HG03342 (cell line): ENCODE measurements around the gene RAC3.

Source experiments
- ATAC-seq: cut with Tn5 transposase; IDR thresholded peaks from one replicate; pipeline ENCODE4 v1.9.1; 2021; ENCODE audit warnings: mild to moderate bottlenecking, moderate library complexity; ENCODE audit not compliant: unreplicated experiment

RAC3 gene

DNA sequence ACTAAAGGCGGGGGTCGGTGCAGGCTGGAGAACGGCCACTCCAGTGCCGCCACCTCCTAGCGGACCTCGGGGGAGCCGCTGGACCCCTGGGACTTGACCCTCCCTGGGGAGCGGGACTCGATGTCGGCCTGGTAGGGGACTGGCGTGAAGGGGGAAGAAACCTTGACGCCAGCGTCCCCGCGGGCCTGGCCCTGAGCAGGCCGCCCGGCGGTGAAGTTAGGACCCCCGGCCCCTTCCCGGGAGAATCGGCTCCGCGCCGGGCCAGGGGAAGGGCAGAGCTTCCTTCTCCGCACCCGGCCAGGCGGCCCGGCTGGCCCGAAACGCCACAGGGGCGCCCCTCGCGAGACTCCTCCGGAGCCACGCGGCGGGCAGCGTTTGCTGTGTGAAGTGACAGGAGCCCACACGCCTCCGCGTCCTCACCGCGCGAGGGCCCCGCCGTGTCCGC, 33.7 kb downstream of the RAC3 start:
- peak; percentile 31 for ATAC-seq

DNA sequence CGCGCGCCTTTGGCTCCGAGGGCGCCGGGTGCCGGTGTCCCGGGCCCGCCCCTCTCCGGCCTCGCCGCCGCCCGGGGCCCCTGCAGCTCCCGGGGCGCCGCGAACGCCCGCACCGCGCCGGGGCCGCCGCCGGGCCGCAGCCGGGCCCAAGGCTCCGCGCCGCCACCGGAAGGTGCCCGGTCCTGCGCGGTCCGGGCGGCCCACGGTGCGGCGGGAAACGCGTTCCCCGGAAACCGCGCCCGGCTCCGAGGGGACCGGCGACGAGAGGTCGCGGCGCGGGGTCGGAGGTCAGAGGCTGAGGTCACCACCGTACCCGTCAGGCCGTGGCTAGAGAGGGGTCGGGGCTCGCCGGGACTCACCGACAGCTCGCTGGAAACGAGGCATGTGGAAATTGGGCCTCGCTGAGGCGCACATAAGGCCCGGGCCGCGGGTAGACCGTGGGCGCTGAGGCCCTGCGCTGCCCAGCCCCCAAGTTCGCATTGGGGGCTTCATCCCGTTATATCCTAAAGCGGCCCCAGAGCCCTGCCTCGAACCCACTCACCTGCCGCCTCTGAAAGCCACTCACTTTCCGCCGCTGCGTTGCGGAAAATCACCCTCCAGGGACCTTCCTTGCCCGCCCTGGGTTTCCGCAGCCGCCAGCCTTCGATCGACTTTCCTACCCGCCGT, 34.3 kb downstream of the RAC3 start, which contains the start of gene DUS1L:
Gene DUS1L, minus strand, starts transcription at position 167 of the 666 bp plus-strand sequence. CDS start 745 bp downstream, outside the sequence.
- peak; percentile 64 for ATAC-seq

DNA sequence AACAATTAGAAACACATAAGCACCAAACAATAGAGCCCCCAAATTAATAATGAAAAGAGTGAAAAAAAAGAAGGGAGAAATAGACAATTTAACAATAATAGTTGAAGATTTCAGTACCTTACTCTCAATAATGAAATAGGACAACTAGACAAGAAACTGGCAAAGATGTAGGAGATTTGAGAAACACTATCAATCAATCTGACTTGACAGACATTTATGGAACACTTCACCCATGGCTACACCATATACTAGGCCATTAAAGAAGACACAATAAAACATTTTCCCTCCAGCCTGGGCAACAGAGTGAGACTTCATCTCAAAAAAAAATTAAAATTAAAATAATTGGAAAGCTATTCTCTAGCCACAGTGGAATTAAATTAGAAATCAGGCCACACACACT, 39.1 kb downstream of the RAC3 start:
- no peak for ATAC-seq

DNA sequence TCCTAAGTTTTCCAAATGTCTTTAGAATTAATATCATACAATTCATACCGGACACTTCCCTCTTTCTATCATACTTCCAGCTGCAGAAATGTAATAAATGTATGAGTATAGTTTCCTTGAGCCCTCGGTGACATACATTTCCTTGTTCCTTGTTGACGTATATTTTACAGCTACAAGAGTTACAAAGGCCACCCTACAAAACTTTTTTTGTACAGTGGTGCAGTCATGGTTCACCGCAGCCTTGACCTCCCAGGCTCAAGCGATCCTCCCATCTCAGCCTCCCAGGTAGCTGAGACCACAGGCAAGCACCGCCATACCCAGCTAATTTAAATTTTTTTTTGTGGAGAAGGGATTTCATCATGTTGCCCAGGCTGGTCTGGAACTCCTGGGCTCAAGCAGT, 41.3 kb downstream of the RAC3 start:
- ATAC-seq, result no peak

GRCh38 chr17:82073446-82073845, 42.0 kb downstream of the RAC3 start:
- ATAC-seq, result no peak

- no peak for ATAC-seq
Measured at GRCh38 chr17:82076018-82076784, 44.7 kb downstream of the RAC3 start.

- no peak for ATAC-seq
Measured at GRCh38 chr17:82076785-82077591, 45.5 kb downstream of the RAC3 start.

GRCh38 chr17:82077617-82078358, 46.3 kb downstream of the RAC3 start:
- ATAC-seq, result no peak

DNA sequence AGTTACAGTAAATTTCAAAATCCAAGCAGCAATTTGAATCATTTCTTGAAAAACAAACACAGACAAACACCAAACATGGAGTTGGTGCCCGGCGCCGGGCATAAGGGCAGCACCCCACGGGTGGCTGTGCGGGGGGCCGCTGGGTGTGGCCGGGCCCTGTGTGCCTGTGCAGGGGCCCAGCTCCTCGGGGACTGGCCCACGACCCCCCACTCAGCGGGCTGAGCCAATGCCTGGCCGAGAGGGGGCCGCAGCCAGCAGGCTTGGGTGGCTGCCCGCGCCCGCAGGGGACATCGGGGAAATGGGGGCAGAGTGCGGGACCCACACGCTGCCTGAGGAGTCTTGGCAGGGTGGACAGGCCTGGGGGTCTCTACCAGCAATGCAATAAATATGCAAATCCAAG, 47.0 kb downstream of the RAC3 start:
- ATAC-seq, result no peak

DNA sequence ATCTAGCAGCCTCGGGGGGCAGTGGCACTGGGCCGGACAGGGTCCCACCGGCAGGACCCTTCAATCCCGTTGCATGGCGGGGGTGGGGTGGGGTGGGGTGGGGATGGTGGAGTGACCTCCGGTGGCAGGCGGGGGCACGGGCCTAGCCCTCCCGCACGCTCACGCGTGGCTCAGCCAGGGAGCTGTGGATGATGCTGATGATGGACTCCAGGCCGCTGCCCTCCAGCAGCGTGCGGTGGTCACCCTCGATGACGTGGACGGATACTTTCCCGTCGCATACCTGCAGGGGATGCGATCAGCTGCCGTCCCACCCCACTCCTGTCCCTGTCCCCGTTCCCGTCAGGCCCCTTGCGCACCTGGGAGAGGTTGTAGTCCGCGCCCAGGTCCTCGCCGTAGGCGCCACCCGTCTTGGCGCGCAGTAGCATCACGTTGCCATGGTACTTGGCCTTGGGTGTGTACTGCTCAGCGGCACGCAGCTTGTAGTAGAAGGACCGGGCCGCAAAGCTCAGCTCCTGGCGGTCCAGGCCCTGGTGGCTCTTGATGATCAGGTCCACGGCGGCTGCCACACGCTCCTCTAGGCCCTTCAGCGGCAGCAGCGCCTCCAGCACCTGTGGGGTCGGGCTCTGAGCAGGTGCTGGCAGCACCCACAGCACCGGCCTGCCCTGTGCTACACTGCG, 47.7 kb downstream of the RAC3 start:
- no peak for ATAC-seq

- no peak for ATAC-seq
Measured at GRCh38 chr17:82080048-82080788, 48.7 kb downstream of the RAC3 start.

DNA sequence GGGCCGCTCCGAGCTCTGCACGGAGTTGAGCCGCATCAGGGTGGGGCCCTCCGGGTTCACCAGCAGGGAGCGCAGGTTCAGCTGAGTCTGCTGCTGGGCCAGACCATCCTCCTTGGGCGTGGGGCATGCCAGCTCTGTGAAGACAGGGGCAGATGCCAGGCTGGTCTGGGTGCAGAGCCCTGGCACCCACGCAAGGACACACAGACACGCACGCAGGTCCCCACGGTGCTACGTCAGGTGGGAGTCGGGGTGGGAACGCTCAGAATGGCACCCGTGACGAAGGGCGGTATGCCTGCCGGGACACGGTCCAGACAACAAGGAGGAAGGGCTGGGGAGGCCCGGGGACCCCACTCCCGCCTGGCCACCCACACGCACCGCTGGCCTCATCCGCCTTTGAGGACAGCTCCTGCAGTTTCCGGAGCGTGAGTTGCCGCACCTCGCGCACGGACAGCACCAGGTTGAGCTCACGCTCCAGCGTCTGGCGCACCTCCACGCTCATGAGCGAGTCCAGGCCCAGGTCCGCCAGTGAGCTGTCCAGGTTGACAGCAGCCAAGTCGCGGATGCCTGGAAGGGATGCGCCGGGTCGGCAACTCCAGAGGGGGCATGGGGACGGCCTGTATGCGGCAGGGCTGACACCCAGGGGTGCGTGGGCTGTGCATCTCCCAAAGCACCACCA, 49.4 kb downstream of the RAC3 start:
- no peak for ATAC-seq

DNA sequence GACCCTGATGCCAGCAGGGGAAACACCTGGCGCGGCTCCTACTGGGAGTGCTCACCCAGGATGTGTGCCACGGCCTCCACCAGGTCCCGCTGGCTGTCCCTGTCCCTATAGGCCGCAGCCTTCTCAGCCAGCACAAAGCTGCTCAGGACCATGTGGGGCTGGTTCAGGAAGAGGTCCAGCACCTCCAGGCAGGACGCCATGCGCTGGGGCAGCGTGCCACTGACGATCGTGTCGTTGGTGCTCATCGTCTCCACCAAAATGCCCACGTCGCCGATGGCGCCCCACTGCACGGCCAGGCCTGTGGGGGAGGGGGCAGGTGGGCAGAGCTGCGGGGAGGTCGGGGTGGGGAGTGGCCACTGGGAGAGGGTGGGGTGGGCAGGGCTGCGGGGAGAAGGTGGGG, 50.1 kb downstream of the RAC3 start:
- no peak for ATAC-seq

DNA sequence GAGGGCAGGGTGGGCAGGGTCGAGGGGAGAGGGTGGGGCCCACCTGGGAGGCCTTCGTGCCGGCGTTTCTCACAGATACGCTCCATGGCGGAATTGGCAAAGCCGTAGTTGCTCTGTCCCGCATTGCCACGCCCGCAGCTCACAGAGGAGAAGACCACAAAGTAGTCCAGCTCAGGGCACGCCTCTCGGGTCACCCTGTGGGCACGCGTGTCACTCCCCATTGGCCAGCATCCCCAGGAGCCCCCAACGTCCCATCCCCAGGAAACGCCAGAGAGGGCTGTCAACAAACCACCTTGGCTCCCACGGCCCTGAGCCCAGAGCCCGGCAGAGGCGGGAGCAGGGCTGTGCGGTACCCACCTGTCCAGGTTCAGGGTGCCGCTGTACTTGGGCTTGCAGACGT, 50.5 kb downstream of the RAC3 start:
- no peak for ATAC-seq

GRCh38 chr17:82082456-82082855, 51.0 kb downstream of the RAC3 start:
- no peak for ATAC-seq

GRCh38 chr17:82083009-82083408, 51.5 kb downstream of the RAC3 start:
- ATAC-seq, result no peak
